Measurements from ENCODE around the gene SLMAP.
"Not testable (repeated sequence)": the region's sequence is repeated elsewhere in the genome, so short reads cannot be mapped to it uniquely, and the experiment has no call there.

SLMAP gene

GRCh38 chr3:57826952-57827723 lies 71.0 kb downstream of the SLMAP start:
- no peak for DNase-seq (ENCODE audit: low spot score)

GRCh38 chr3:57827757-57828156 lies 71.6 kb downstream of the SLMAP start:
- DNase-seq (ENCODE audit: low spot score) = no peak

- no peak for DNase-seq (ENCODE audit: low spot score)
Measured at GRCh38 chr3:57832486-57832885, 76.4 kb downstream of the SLMAP start.

- DNase-seq (ENCODE audit: low spot score) = no peak
Measured at GRCh38 chr3:57832900-57833313, 76.8 kb downstream of the SLMAP start.

- no peak for DNase-seq (ENCODE audit: low spot score)
Measured at GRCh38 chr3:57833763-57834162, 77.7 kb downstream of the SLMAP start.

- DNase-seq (ENCODE audit: low spot score) = no peak
Measured at GRCh38 chr3:57837686-57838085, 81.6 kb downstream of the SLMAP start.

- DNase-seq (ENCODE audit: low spot score) = no peak
Measured at GRCh38 chr3:57838627-57839026, 82.5 kb downstream of the SLMAP start.

- DNase-seq (ENCODE audit: low spot score) = no peak
Measured at GRCh38 chr3:57840473-57840872, 84.4 kb downstream of the SLMAP start.

GRCh38 chr3:57841818-57842217 lies 85.7 kb downstream of the SLMAP start:
- DNase-seq (ENCODE audit: low spot score) = no peak

- no peak for DNase-seq (ENCODE audit: low spot score)
Measured at GRCh38 chr3:57848177-57848738, 92.1 kb downstream of the SLMAP start.

GRCh38 chr3:57851304-57851703 lies 95.2 kb downstream of the SLMAP start:
- DNase-seq (ENCODE audit: low spot score) = no peak

GRCh38 chr3:57852896-57853295 lies 96.8 kb downstream of the SLMAP start:
- DNase-seq (ENCODE audit: low spot score) = peak; percentile 23

GRCh38 chr3:57855281-57855680 lies 99.2 kb downstream of the SLMAP start:
- no peak for DNase-seq (ENCODE audit: low spot score)

GRCh38 chr3:57855943-57856342 lies 99.8 kb downstream of the SLMAP start:
- DNase-seq (ENCODE audit: low spot score) = no peak

- peak; percentile 36 for DNase-seq (ENCODE audit: low spot score)
Measured at GRCh38 chr3:57856675-57857074, 100.6 kb downstream of the SLMAP start.

GRCh38 chr3:57862894-57863293 lies 106.8 kb downstream of the SLMAP start:
- no peak for DNase-seq (ENCODE audit: low spot score)

- DNase-seq (ENCODE audit: low spot score) = no peak
Measured at GRCh38 chr3:57863380-57863779, 107.3 kb downstream of the SLMAP start.

- no peak for DNase-seq (ENCODE audit: low spot score)
Measured at GRCh38 chr3:57864853-57865252, 108.7 kb downstream of the SLMAP start.

- not testable (repeated sequence) for DNase-seq (ENCODE audit: low spot score)
Measured at GRCh38 chr3:57869110-57869509, 113.0 kb downstream of the SLMAP start.

GRCh38 chr3:57872606-57873005 lies 116.5 kb downstream of the SLMAP start:
- DNase-seq (ENCODE audit: low spot score) = no peak

GRCh38 chr3:57876632-57877031 lies 120.5 kb downstream of the SLMAP start:
- no peak for DNase-seq (ENCODE audit: low spot score)

GRCh38 chr3:57877116-57877515 lies 121.0 kb downstream of the SLMAP start:
- no peak for DNase-seq (ENCODE audit: low spot score)

GRCh38 chr3:57884436-57884835 lies 128.3 kb downstream of the SLMAP start:
- not testable (repeated sequence) for DNase-seq (ENCODE audit: low spot score)

GRCh38 chr3:57889807-57890206 lies 133.7 kb downstream of the SLMAP start:
- no peak for DNase-seq (ENCODE audit: low spot score)

Measured in hematopoietic multipotent progenitor cell treated with erythropoietin and hydrocortisone succinate and interleukin-3 and kit ligand, for 17 days (in vitro differentiated cells).